ENCODE data around the gene PHIP.
"Not testable (repeated sequence)": the region's sequence is repeated elsewhere in the genome, so short reads cannot be mapped to it uniquely, and the experiment has no call there.

PHIP gene

DNA sequence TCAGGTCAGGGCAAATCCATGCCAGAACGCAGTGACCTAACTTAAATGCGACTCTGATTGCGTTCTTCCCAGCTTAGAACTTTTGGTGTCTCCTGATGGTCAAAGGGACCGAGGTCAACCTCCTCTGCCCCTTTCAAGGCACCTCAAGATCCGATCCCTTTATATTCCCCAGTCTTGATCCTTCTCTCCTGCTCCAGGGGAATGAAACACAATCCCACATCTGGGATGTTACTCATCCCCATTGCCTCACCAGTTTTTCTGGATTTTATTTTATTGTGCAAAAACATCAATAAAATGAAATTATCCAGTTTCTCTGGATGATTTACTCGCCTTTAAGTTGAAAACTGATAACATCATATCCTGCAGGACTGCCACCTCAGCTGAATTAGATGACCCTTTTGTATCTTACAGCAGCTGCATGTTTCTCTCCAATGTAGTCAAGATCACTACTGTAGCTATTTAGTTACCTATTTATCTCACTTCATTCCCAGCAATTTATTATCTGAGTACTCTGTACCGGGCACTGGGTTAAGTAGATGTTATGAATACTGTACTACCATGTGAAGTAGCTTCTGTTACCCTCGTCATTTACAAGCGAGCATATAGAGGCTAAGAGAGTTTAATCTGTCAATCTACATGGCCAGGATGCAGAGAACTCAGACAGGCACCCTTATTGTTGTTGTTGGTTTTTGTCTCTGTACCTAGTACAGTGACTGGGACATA lies 166.7 kb downstream of the PHIP start:
- no peak for FAIRE-seq

DNA sequence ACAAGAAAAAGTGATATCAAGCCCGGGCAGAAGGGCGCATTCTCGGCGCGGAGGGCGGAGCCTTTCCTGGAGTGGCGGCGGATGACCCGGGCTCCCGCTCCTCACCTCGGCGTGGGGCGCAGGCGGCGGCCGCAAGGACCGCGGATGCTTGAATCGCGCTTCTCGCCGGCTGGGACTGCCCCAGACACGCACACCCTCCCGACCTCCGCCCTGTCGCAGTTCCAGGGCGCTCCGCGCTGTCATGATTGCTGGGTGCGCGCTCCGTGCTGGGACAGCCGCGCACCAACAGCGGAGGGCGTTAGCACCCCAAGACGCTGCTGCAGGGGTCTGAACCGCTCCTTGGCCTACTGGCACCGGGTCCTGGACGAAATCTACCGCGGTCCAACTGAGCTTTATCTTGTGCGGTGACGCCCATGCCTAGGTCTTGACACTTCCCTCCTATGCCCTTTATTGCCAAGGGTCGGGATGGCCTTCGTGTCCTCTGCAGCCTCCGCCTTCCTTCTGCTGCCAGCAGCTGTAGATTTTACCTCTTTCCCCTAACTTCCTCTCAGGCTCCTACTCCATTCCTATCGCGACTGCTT lies 167.4 kb downstream of the PHIP start:
- FAIRE-seq: no peak

DNA sequence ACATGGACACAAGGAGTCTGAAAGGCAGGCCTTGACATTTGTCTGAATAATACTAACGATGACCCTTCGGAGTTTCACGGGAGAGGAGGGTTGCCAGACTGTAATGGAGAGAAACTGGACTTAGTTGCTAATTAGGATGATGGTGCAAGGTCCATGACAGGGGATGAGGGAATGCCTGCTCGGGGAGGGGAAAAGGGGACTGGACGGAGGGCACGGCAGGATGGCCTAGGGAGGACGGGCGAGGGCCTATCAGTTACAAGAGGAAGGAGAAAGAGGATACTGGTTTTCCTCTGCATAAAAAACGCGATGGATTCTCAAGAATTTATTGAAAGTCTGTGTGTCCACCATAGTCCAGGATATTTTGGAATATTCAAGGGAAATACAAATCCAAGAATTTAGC lies 168.0 kb downstream of the PHIP start:
- no peak for FAIRE-seq

DNA sequence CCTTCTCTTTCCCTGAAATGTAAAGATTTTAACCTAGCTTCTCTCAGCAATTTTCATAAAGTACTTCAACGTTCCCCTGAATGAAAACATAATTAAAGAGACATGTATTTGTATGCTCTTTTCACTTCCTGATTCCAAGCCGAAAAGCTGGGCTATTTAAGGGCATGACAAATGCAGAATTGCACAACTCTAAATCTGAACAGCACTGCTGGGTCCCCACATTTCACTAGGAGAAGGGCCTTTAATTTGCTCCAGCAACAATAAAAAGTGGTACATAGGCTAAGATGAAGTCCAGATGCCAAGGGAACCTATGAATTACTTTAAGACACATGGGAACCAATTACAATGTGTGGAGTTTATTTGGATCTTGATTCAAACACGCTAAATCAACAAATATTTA lies 168.7 kb downstream of the PHIP start:
- FAIRE-seq: no peak

DNA sequence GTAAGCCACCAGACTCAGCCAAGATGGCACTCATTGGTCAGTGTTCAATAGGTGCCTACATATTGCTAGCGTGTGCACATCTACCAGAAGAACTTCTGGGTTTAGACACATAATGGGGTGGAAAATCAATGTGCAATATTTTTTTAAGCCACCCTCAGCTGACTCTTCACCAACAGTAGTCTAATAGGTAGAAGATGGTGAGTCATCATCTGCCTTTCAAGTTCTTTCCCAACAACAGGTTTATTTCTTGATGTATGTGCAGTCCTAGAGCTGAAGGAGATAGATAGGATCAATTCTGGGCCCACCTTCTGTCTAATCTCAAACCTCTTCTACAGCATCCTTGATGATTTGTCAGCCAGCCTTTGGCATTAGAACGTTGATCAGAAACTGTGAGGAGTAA lies 169.4 kb downstream of the PHIP start:
- no peak for FAIRE-seq

DNA sequence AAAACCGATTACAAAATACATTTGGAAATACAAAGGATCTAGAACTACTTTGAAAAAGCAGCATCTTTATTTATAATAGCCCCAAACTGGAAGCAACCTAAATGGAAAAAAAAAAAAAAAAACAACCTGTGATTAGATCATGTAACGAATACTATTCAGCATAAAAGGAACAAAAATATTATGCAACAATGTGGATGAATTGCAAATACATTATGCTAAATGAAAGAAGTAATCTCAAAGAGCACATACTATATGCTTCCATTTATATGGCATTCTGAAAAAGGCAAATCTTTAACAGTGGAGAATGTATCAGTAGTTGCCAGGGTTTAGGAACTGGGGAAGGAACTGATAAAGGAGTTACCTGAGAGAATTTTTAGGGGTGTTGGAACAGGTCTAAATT lies 181.8 kb downstream of the PHIP start:
- no peak for FAIRE-seq

DNA sequence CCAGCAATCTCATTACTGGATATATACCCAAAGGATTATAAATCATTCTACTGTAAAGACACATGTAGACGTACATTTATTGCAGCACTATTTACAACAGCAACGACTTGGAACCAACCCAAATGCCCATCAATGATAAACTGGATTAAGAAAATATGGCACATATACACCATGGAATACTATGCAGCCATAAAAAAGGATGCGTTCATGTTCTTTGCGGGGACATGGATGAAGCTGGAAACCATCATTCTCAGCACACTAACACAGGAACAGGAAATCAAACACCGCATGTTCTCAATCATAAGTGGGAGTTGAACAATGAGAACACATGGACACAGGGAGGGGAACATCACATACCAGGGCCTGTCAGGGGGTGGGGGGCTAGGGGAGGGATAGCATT lies 188.2 kb downstream of the PHIP start:
- FAIRE-seq: not testable (repeated sequence)

All from A204.1 (cell line).